NK-92 (cell line): ENCODE measurements around the gene CLMN.
"Not testable (repeated sequence)": the region's sequence is repeated elsewhere in the genome, so short reads cannot be mapped to it uniquely, and the experiment has no call there.

Experiments used
- DNase-seq: peaks from one replicate; lab custom pipeline; 2025; ENCODE audit not compliant: unreplicated experiment; lab: John Stamatoyannopoulos, UW

Gene CLMN

DNA sequence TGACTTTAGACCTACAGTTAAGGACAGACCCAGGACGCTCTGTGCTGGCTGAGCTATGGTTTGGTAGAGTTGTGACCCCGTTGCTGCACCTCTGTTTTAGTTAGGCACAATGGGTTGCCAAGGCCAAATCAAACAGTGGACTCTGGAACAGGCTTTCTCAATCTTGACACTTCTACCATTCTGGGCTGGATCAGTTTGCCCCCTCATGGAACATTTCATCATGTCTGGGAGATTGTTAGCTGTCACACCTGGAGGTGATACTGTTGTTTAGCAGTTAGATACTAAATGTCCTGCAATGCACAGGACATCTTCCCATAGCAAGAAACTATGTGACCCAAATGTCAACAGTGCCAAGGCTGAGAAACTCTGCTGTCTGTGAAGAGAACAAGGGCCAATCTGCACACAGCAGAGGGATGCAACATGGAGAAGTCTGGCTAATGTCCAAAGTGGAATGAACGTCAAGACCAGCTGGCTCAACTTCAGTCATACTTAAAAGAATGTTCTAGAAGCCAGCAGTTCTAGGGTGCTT lies 96.8 kb downstream of the CLMN start:
- DNase-seq, result no peak

GRCh38 chr14:95222151-95222631 lies 97.5 kb downstream of the CLMN start:
- DNase-seq, result no peak

GRCh38 chr14:95221531-95221930 lies 98.2 kb downstream of the CLMN start:
- DNase-seq, result no peak

DNA sequence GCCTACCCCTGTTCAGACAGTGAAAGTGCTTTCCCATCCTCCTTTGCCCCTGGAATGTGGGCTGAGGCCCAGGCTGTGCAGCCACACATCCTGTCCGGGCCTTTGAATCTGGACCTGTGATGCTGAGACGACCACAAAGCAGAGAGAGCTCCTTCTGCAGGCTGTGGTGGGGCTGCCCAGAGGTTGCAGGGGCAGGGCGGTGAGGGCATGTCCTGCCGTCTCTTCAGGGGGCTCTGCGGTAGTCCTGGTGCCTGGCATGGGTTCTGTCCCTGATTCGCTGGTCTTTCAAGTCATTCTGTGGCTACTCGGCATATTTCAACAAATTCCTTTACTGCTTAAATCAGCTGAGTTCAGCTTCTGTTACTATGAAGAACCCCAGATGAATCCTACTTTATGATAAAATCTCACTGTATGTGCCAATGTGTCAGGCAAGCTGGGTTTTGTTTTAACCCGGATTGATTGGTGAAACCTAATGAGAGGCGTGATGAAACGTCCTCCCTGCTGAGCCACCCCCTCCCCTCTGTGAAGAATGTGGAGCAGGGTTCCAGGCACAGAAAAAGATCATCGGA lies 99.0 kb downstream of the CLMN start:
- no peak for DNase-seq

DNA sequence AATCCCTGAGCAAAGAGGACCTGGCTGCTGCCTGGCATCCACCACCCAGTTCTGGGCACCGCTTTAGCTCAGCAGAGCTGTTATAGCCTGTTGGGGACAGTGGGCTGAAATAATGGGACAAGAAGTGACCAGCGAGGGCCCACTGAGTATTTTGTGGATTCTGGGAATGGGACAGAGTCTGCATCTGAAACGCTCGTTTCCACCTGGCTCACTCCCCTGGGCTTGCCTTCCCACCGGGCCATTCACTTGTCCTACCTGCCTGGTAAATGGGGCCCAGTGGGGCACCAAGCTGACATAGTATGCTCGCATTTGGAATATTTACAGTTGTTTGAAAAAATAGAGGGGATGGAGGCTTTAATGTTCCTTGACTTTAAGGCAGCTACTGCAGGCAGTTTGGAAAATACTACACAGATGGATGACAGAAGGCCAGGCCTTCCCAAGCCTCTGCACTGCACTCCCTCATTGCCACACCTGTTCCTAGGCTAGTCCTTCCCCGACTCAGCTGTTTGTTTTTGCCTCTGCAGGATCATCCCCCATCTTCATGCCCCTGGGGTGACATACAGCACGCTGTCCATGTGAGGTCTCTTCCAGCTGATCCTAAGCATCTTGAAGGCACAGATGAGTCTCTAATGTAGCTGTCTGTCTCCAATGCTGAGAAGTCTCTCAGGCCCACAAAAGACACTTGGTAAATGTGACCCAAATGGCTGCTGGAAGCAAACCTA lies 101.1 kb downstream of the CLMN start:
- DNase-seq, result no peak

DNA sequence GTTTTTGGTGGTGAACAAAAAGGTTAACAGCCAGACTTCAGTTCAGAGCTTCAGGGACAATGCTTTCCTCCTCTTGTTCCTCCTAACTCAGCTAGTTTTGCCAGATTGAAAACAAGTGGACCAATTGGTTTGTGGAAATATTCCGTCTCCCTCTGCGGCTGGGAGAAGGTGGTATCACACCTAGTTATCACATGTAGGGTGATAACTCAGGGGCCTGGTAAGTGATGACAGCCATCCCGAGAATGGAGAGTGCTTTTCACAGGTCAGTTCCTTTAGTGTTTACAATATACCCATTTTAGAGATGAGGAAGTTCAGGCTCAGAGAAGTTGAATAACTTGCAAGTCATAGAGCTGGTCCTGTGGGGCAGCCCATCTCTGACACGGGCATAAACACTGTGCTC lies 101.7 kb downstream of the CLMN start:
- no peak for DNase-seq

DNA sequence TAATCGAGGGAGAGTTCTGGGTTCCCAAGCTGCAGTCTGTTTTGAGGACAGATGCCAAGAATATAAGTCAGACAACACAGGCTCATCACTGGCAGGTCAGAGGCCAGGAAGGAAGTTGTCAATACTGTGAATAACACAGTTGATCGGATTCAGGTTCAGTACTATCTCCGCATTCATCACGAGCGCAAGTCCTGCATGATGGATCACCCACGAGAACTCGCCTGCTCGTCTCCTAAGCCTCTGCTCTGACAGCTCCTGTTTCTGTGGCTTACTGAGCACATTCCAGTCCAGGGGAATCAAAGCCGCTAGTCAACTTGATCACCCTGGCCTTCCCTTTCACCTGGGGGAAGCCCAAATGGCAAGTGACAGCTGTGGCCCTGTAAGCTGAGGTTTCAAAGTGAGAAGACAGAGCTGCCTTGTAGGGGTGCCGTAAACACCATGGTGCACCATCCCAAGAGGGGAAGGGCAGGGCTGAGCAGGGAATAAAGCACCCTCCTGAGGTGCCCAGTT lies 102.3 kb downstream of the CLMN start:
- DNase-seq, result no peak

DNA sequence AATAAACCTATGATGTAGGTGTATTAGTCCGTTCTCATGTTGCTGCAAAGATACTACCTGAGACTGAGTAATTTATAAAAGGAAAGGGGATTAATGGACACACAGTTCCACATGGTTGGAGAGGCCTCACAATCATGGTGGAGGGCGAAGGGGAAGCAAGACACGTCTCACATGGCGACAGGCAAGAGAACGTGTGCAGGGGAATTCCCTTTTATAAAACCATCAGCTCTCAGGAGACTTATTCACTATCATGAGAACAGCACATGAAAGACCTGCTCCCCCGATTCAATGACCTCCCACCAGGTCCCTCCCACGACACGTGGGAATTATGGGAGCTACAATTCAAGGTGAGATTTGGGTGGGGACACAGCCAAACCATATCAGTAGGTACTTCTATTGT lies 103.7 kb downstream of the CLMN start:
- no peak for DNase-seq

DNA sequence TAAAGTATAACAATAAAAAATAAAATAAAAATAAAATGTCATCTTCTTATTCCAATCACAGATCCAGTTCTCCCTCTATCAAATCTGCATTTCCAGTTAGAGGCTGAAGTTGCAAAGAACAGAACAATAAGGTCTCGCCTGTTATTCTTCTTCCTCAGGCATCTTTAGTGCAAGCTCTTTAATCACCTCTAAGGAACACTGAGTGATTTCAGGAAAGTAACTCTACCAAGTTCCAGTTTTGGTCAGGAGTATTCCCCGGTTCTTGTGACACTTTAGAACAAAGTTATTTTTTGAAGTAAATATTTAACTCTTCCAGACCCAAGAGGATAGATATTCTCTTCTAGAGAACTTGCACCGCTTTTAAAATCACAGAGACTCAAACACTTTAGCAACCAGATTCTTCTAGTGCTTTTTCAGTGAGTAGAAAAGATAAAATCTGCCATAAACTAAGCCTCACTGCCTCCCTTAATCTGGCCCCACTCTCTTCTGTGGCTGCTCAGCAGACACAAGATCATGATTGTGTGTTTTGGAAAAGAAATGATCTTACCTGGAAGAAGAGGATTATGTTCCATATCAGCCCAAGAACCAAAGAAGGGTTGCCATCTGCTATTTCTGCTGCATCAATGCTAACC lies 104.5 kb downstream of the CLMN start:
- no peak for DNase-seq

GRCh38 chr14:95213774-95214173 lies 105.9 kb downstream of the CLMN start:
- no peak for DNase-seq

DNA sequence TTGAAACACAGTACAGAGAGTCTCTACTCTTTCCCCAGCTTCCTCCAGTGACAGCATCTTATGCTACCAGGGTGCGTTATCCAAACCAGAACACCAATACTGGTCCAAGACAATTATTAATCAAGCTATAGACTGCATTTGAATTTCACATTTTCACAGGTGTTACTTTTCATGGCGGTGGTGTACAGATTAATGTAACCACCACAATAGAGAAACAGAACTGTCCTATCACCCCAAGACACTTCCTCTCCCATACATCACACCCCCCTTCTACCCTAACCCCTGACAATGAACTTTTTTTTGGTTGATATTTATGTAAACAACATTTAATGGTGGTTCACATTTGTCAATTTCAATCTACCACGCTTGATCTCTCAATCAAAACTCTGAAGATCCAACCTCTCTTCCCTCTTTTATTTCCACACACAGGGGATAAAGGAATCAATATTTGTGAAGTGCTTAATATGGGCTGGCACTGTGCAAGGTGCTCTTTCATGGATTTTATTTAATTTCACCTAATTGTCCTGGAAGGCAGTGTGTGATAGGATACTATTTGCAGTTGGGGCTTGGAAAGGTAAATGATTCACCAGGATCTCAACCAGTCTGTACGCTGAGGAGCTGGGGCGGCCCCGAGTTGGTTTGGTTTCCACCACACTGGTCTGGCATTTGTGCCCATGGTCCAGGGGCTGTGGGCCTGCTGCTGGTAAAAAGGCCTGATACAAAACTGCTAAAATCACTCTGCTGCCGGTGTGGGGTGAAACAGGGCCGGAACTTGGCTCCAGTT lies 107.8 kb downstream of the CLMN start:
- DNase-seq, result no peak

DNA sequence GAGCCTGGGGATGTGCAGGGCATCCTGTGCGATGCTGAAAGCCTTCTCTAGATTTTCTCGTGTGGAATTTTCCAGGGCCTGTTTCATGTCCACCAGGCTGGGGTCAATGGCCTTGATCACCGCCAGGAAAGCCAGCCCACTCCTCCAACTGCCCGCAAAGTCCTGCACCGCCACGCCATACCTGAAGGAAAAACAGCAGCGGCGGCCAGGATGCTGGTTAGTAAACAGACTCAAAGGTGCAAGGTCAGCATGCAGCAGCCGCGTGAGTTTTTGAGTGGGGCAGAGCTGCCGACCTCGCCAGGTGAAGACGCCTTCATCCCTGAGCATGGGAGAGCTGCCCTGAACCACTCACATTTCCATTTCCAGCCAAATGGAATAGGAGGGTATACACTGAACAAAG lies 109.0 kb downstream of the CLMN start:
- no peak for DNase-seq

DNA sequence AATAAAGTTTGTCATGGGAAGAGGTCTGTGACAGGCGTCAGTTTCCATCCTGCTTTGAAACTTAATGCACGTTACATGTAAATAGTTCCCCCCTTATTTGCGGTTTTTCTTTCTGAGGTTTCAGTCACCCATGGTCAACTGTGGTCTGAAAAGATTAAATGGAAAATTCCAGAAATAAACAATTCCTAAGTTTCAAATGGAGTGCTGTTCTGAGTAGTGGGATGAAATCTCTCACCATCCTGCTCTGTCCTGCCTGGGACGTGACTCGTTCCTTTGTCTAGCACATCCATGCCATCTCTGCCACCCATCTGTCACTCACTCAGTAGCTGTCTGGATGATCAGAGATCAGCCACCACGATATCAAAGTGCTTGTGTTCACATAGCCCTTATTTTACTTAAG lies 111.1 kb downstream of the CLMN start:
- DNase-seq, result no peak

GRCh38 chr14:95207475-95208233 lies 112.1 kb downstream of the CLMN start:
- DNase-seq, result no peak

GRCh38 chr14:95206534-95206933 lies 113.2 kb downstream of the CLMN start:
- no peak for DNase-seq

- no peak for DNase-seq
Measured at GRCh38 chr14:95204705-95205104, 115.0 kb downstream of the CLMN start.

- not testable (repeated sequence) for DNase-seq
Measured at GRCh38 chr14:95201745-95202144, 118.0 kb downstream of the CLMN start.

GRCh38 chr14:95200404-95200803 lies 119.3 kb downstream of the CLMN start:
- DNase-seq, result no peak

GRCh38 chr14:95199298-95199983 lies 120.3 kb downstream of the CLMN start:
- DNase-seq, result no peak

DNA sequence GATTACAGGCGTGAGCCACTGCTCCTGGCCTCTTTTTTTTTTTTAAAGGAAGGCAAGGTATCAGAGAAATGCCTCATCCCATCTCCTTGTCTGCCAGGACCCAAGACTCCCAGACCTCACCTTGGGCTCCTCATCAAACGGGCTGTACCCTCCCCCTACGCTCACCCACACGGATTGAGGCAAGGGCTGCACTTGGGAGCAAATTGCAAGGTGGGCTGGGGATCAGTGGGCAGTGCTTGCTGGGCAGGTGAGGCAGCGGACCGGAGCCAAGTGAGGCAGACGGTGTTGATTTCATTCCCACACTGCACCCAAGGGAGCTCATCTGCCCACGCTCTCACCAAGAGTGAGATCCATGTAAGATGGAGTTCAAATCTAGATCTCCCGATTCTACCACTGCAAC lies 121.4 kb downstream of the CLMN start:
- no peak for DNase-seq
